ENCODE data around the gene GHSR. TPM values are rescaled to one million over a fixed set of nuclear protein-coding genes. Genes with fewer than 3 reads are reported as not detected.

Gene GHSR
- total RNA-seq, 1 donor from 2014 or later: not detected

- DNase-seq: no peak
- no peak overlapping the region for H3K27ac ChIP-seq
- intact Hi-C loops (cut with DNase I): no loop called here
- H3K9me3 ChIP-seq: no peaks in the 10 kb centered on the region
- H3K36me3 ChIP-seq: no peaks in the 10 kb centered on the region
- H3K27me3 ChIP-seq: no peaks in the 10 kb centered on the region
- no peaks in the 10 kb centered on the region for H3K4me1 ChIP-seq
- H3K4me3 ChIP-seq: no peak overlapping the region
- TF ChIP-seq CTCF (IDR thresholded peaks at IDR 0.05): no peak
- ATAC-seq: no peak
Measured at GRCh38 chr3:172407872-172408271, 40.4 kb downstream of the GHSR start.

GRCh38 chr3:172405914-172406313 is 42.3 kb downstream of the GHSR start:
- H3K27me3 ChIP-seq: no peaks in the 10 kb centered on the region
- no peak for TF ChIP-seq CTCF (IDR thresholded peaks at IDR 0.05)
- DNase-seq: no peak
- H3K4me3 ChIP-seq: no peak overlapping the region
- H3K4me1 ChIP-seq: no peaks in the 10 kb centered on the region
- H3K9me3 ChIP-seq: no peaks in the 10 kb centered on the region
- intact Hi-C loops (cut with DNase I): no loop called here
- ATAC-seq: no peak
- no peak overlapping the region for H3K27ac ChIP-seq
- peaks cover 4% of the 10 kb centered on the region for H3K36me3 ChIP-seq

- peaks cover 9% of the 10 kb centered on the region for H3K36me3 ChIP-seq
- H3K4me3 ChIP-seq: no peak overlapping the region
- H3K9me3 ChIP-seq: no peaks in the 10 kb centered on the region
- TF ChIP-seq CTCF (IDR thresholded peaks at IDR 0.05): no peak
- H3K27ac ChIP-seq: no peak overlapping the region
- intact Hi-C loops (cut with DNase I): no loop called here
- ATAC-seq (no peak), DNase-seq (no peak)
- no peaks in the 10 kb centered on the region for H3K27me3 ChIP-seq
- no peaks in the 10 kb centered on the region for H3K4me1 ChIP-seq
Measured at GRCh38 chr3:172404237-172404962, 43.9 kb downstream of the GHSR start.

- intact Hi-C loops (cut with DNase I): no loop called here
- H3K4me1 ChIP-seq: no peaks in the 10 kb centered on the region
- no peak for DNase-seq
- H3K9me3 ChIP-seq: no peaks in the 10 kb centered on the region
- no peak overlapping the region for H3K4me3 ChIP-seq
- no peak overlapping the region for H3K27ac ChIP-seq
- ATAC-seq: no peak
- no peaks in the 10 kb centered on the region for H3K27me3 ChIP-seq
- H3K36me3 ChIP-seq: peaks cover 20% of the 10 kb centered on the region
- TF ChIP-seq CTCF (IDR thresholded peaks at IDR 0.05): no peak
Measured at GRCh38 chr3:172402892-172403643, 45.2 kb downstream of the GHSR start.

GRCh38 chr3:172402090-172402489 is 46.2 kb downstream of the GHSR start:
- no peaks in the 10 kb centered on the region for H3K27me3 ChIP-seq
- H3K9me3 ChIP-seq: no peaks in the 10 kb centered on the region
- DNase-seq: no peak
- TF ChIP-seq CTCF (IDR thresholded peaks at IDR 0.05): no peak
- no peak overlapping the region for H3K27ac ChIP-seq
- no peaks in the 10 kb centered on the region for H3K4me1 ChIP-seq
- peaks cover 28% of the 10 kb centered on the region for H3K36me3 ChIP-seq
- ATAC-seq: no peak
- intact Hi-C loops (cut with DNase I): no loop called here
- H3K4me3 ChIP-seq: no peak overlapping the region

All from upper lobe of right lung (tissue), 1 donor.